MM.1S (cell line): Measurements from ENCODE around the gene STAU1.
"Not testable (repeated sequence)": the region's sequence is repeated elsewhere in the genome, so short reads cannot be mapped to it uniquely, and the experiment has no call there.

Experiments
- DNase-seq: peaks from one replicate; pipeline ENCODE4 v3.0.0-alpha.2; 2015
- H2AFZ ChIP-seq: fragments of 300-600 bp; sonication (generic); 2 replicates; pipeline ENCODE4 v1.6.0; 2016; ENCODE audit warnings: antibody characterized with exemption, low read length
- H3F3A ChIP-seq: fragments of 300-600 bp; sonication (generic); 2 replicates; pipeline ENCODE4 v1.6.1; 2016; ENCODE audit warnings: mild to moderate bottlenecking, antibody characterized with exemption, low read length, moderate library complexity, mixed read lengths; ENCODE audit not compliant: insufficient read depth
- H3K27ac ChIP-seq: fragments of 300-600 bp; sonication (generic); 2 replicates; pipeline ENCODE4 v1.5.1; 2016; ENCODE audit warnings: mild to moderate bottlenecking, low read length
- H3K27me3 ChIP-seq: fragments of 300-600 bp; sonication (generic); replicated peaks from 2 replicates; pipeline ENCODE4 v1.6.0; 2016; ENCODE audit warnings: low read length; ENCODE audit not compliant: insufficient read depth
- H3K36me3 ChIP-seq: fragments of 300-600 bp; sonication (generic); replicated peaks from 2 replicates; pipeline ENCODE4 v1.6.1; 2016; ENCODE audit warnings: mild to moderate bottlenecking, low read length, mixed read lengths; ENCODE audit not compliant: insufficient read depth
- H3K4me1 ChIP-seq: fragments of 300-600 bp; sonication (generic); 2 replicates; pipeline ENCODE4 v1.6.1; 2016; ENCODE audit warnings: low read length, mixed read lengths
- H3K4me2 ChIP-seq: fragments of 300-600 bp; sonication (generic); 2 replicates; pipeline ENCODE4 v1.6.0; 2016; ENCODE audit warnings: low read depth, low read length
- H3K4me3 ChIP-seq: fragments of 300-600 bp; sonication (generic); 2 replicates; pipeline ENCODE4 v1.5.1; 2016; ENCODE audit warnings: low read length, mixed read lengths
- H3K79me2 ChIP-seq: fragments of 300-600 bp; sonication (generic); 2 replicates; pipeline ENCODE4 v1.6.1; 2016; ENCODE audit warnings: mixed run types, low read length, mixed read lengths
- H3K9ac ChIP-seq: fragments of 300-600 bp; sonication (generic); 2 replicates; pipeline ENCODE4 v1.6.1; 2016; ENCODE audit warnings: low read length, mixed read lengths
- H3K9me2 ChIP-seq: fragments of 300-600 bp; sonication (generic); replicated peaks from 2 replicates; pipeline ENCODE4 v1.6.1; 2016; ENCODE audit warnings: mild to moderate bottlenecking, low read length, mixed read lengths; ENCODE audit not compliant: insufficient read depth
- H3K9me3 ChIP-seq: fragments of 300-600 bp; sonication (generic); replicated peaks from 2 replicates; pipeline ENCODE4 v1.6.1; 2016; ENCODE audit warnings: mild to moderate bottlenecking, low read length, mixed read lengths; ENCODE audit not compliant: insufficient read depth
- H4K20me1 ChIP-seq: fragments of 300-600 bp; sonication (generic); 2 replicates; pipeline ENCODE4 v1.6.1; 2016; ENCODE audit warnings: mild to moderate bottlenecking, low read length, moderate library complexity, mixed read lengths; ENCODE audit not compliant: insufficient read depth
- EZH2 ChIP-seq: fragments of 300-600 bp; sonication (generic); optimal IDR thresholded peaks from 2 replicates; pipeline ENCODE3; 2017; ENCODE audit warnings: low read depth, mild to moderate bottlenecking, antibody characterized with exemption, low read length, mixed read lengths
- EZH2phosphoT487 ChIP-seq: fragments of 300-600 bp; sonication (generic); IDR thresholded peaks from 2 replicates; pipeline ENCODE4 v1.6.1; 2018; ENCODE audit warnings: antibody characterized with exemption, low read length
- TF ChIP-seq, protein P1 (sequence below): fragments of 300-600 bp; sonication (generic); IDR thresholded peaks from 2 replicates; pipeline ENCODE4 v1.5.1; 2016; ENCODE audit warnings: antibody characterized with exemption, low read length, mixed read lengths

The STAU1 gene

GRCh38 chr20:49219091-49219923 is 31.2 kb upstream of the STAU1 start, which contains the start of gene DDX27:
Gene DDX27 (plus strand): TSS chr20:49219416. CDS start chr20:49219449, 33 bp downstream.
- TF ChIP-seq, protein P1, sequence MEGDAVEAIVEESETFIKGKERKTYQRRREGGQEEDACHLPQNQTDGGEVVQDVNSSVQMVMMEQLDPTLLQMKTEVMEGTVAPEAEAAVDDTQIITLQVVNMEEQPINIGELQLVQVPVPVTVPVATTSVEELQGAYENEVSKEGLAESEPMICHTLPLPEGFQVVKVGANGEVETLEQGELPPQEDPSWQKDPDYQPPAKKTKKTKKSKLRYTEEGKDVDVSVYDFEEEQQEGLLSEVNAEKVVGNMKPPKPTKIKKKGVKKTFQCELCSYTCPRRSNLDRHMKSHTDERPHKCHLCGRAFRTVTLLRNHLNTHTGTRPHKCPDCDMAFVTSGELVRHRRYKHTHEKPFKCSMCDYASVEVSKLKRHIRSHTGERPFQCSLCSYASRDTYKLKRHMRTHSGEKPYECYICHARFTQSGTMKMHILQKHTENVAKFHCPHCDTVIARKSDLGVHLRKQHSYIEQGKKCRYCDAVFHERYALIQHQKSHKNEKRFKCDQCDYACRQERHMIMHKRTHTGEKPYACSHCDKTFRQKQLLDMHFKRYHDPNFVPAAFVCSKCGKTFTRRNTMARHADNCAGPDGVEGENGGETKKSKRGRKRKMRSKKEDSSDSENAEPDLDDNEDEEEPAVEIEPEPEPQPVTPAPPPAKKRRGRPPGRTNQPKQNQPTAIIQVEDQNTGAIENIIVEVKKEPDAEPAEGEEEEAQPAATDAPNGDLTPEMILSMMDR: no peak
- no peak for TF ChIP-seq EZH2phosphoT487
- no peak for TF ChIP-seq EZH2
- H3K4me3 ChIP-seq: peak within 1 kb of the TSS; percentile 99
- peak; percentile 99 for DNase-seq
- H3K4me1 ChIP-seq: peaks cover 5% of the 10 kb centered on the region; the same call in 1 of the 2 replicates
- no peaks in the 10 kb centered on the region for H3K9me3 ChIP-seq
- no peaks in the 10 kb centered on the region for H3K9me2 ChIP-seq
- peak within 1 kb of the TSS; percentile 68 for H3K27ac ChIP-seq
- no peaks in the 10 kb centered on the region; the same call in 1 of the 2 replicates for H3K36me3 ChIP-seq
- peak within 1 kb of the TSS; percentile 98 for H2AFZ ChIP-seq
- no peaks in the 10 kb centered on the region for H3K27me3 ChIP-seq
- H3F3A ChIP-seq: no peaks in the 10 kb centered on the region
- peaks cover 17% of the 10 kb centered on the region for H3K79me2 ChIP-seq
- H3K4me2 ChIP-seq: peak within 1 kb of the TSS; percentile 91
- no peaks in the 10 kb centered on the region for H4K20me1 ChIP-seq
- H3K9ac ChIP-seq: peak within 1 kb of the TSS; percentile 89

GRCh38 chr20:49218739-49219090 is 30.6 kb upstream of the STAU1 start:
- not testable (repeated sequence) for H3F3A ChIP-seq, H4K20me1 ChIP-seq, H3K9me3 ChIP-seq, H3K36me3 ChIP-seq, H3K27me3 ChIP-seq, DNase-seq, H3K4me1 ChIP-seq, H3K4me3 ChIP-seq, H3K9me2 ChIP-seq
- peak overlapping the region; percentile 61 for H3K4me2 ChIP-seq
- 0 out of 2 replicates have a peak overlapping the region, but pooled peaks have one; percentile 9 for H2AFZ ChIP-seq
- H3K9ac ChIP-seq: peak overlapping the region; percentile 29; the same call in 1 of the 2 replicates
- peaks cover 17% of the 10 kb centered on the region for H3K79me2 ChIP-seq
- H3K27ac ChIP-seq: peak overlapping the region; percentile 33; the same call in 1 of the 2 replicates

- Histone ChIP-seq H3K36me3 (no peaks in the 10 kb centered on the region), H3K9me2 (no peaks in the 10 kb centered on the region), H3K79me2 (peaks cover 17% of the 10 kb centered on the region), H3K4me1 (peaks cover 5% of the 10 kb centered on the region; the same call in 1 of the 2 replicates), H3K9me3 (no peaks in the 10 kb centered on the region), H3K27ac (no peak overlapping the region), H3K4me3 (peak overlapping the region; percentile 17; the same call in 1 of the 2 replicates), H3K9ac (no peak overlapping the region; the same call in 1 of the 2 replicates), H3F3A (no peaks in the 10 kb centered on the region), H4K20me1 (no peaks in the 10 kb centered on the region), H2AFZ (peak overlapping the region; percentile 51), H3K27me3 (no peaks in the 10 kb centered on the region), H3K4me2 (peak overlapping the region; percentile 46; the same call in 1 of the 2 replicates)
- TF ChIP-seq, protein P1: peak; percentile 93
- TF ChIP-seq EZH2: no peak
- DNase-seq: peak; percentile 84
Observed at GRCh38 chr20:49216991-49217578, 29.0 kb upstream of the STAU1 start.
